HCT116 (cell line): ENCODE results near the gene CHMP2A.

Experiments
- EZH2 ChIP-seq: fragments of 200-600 bp; sonication (generic); IDR thresholded peaks from 2 replicates; pipeline ENCODE4 v1.6.1; 2017; ENCODE audit warnings: antibody characterized with exemption, mixed run types
- EZH2phosphoT487 ChIP-seq: fragments of 200-600 bp; IDR thresholded peaks from 2 replicates; pipeline ENCODE4 v1.6.1; 2018; ENCODE audit warnings: antibody characterized with exemption, borderline replicate concordance
- POLR2A ChIP-seq: IDR thresholded peaks from 2 replicates; pipeline ENCODE4 v1.7.0; 2011; ENCODE audit warnings: borderline replicate concordance; ENCODE audit not compliant: insufficient read depth, insufficient read length; ENCODE audit errors: extremely low read depth
- RAD21 ChIP-seq: IDR thresholded peaks from 2 replicates; pipeline ENCODE4 v1.6.1; 2012; ENCODE audit warnings: low read depth, mild to moderate bottlenecking
- ZNF274 ChIP-seq: fragments of 200-500 bp; sonication (Bioruptor generic); IDR thresholded peaks from 2 replicates; pipeline ENCODE4 v1.6.1; 2014; ENCODE audit warnings: mild to moderate bottlenecking, low read depth, low read length, inconsistent platforms
- TF ChIP-seq, protein P1 (sequence below), 3 experiments: fragments of 200-600 bp in 1 of 3; sonication (generic) in 1 of 3; IDR thresholded peaks in 2 of 3; conservative IDR thresholded peaks in 1 of 3; 2 replicates each; pipeline ENCODE4 v1.5.1; 2012 to 2017; ENCODE audit warnings: low read depth in 2 of 3, low read length in 2 of 3, antibody characterized with exemption in 1 of 3, borderline replicate concordance in 1 of 3, control low read depth in 1 of 3, mild to moderate bottlenecking in 1 of 3, mixed read lengths in 1 of 3, mixed run types in 1 of 3, moderate library complexity in 1 of 3; ENCODE audit not compliant: insufficient read depth in 1 of 3
- TF ChIP-seq, protein P2 (sequence below): IDR thresholded peaks from 2 replicates; pipeline ENCODE4 v1.6.1; 2012; ENCODE audit warnings: low read depth
- TF ChIP-seq, protein P3 (sequence below): IDR thresholded peaks from 2 replicates; pipeline ENCODE4 v1.6.1; 2012
- TF ChIP-seq, protein P4 (sequence below): IDR thresholded peaks from 2 replicates; pipeline ENCODE4 v1.6.1; 2012

GRCh38 chr19:58568453-58569130 lies 13.7 kb upstream of the CHMP2A start:
- TF ChIP-seq, protein P1, sequence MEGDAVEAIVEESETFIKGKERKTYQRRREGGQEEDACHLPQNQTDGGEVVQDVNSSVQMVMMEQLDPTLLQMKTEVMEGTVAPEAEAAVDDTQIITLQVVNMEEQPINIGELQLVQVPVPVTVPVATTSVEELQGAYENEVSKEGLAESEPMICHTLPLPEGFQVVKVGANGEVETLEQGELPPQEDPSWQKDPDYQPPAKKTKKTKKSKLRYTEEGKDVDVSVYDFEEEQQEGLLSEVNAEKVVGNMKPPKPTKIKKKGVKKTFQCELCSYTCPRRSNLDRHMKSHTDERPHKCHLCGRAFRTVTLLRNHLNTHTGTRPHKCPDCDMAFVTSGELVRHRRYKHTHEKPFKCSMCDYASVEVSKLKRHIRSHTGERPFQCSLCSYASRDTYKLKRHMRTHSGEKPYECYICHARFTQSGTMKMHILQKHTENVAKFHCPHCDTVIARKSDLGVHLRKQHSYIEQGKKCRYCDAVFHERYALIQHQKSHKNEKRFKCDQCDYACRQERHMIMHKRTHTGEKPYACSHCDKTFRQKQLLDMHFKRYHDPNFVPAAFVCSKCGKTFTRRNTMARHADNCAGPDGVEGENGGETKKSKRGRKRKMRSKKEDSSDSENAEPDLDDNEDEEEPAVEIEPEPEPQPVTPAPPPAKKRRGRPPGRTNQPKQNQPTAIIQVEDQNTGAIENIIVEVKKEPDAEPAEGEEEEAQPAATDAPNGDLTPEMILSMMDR (IDR thresholded peaks at IDR 0.05 in 2 of 3, conservative IDR thresholded peaks at IDR 0.05 in 1 of 3; ENCODE audit: borderline replicate concordance in 1 of 3, insufficient read depth in 1 of 3, low read depth in 2 of 3, low read length in 2 of 3), result no peak
- TF ChIP-seq POLR2A, result no peak
- no peak for TF ChIP-seq EZH2phosphoT487
- TF ChIP-seq EZH2, result no peak
- TF ChIP-seq, protein P2, sequence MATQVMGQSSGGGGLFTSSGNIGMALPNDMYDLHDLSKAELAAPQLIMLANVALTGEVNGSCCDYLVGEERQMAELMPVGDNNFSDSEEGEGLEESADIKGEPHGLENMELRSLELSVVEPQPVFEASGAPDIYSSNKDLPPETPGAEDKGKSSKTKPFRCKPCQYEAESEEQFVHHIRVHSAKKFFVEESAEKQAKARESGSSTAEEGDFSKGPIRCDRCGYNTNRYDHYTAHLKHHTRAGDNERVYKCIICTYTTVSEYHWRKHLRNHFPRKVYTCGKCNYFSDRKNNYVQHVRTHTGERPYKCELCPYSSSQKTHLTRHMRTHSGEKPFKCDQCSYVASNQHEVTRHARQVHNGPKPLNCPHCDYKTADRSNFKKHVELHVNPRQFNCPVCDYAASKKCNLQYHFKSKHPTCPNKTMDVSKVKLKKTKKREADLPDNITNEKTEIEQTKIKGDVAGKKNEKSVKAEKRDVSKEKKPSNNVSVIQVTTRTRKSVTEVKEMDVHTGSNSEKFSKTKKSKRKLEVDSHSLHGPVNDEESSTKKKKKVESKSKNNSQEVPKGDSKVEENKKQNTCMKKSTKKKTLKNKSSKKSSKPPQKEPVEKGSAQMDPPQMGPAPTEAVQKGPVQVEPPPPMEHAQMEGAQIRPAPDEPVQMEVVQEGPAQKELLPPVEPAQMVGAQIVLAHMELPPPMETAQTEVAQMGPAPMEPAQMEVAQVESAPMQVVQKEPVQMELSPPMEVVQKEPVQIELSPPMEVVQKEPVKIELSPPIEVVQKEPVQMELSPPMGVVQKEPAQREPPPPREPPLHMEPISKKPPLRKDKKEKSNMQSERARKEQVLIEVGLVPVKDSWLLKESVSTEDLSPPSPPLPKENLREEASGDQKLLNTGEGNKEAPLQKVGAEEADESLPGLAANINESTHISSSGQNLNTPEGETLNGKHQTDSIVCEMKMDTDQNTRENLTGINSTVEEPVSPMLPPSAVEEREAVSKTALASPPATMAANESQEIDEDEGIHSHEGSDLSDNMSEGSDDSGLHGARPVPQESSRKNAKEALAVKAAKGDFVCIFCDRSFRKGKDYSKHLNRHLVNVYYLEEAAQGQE, result no peak
- no peak for TF ChIP-seq ZNF274
- TF ChIP-seq, protein P3, sequence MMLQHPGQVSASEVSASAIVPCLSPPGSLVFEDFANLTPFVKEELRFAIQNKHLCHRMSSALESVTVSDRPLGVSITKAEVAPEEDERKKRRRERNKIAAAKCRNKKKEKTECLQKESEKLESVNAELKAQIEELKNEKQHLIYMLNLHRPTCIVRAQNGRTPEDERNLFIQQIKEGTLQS, result no peak
- no peak for TF ChIP-seq RAD21
- TF ChIP-seq, protein P4, sequence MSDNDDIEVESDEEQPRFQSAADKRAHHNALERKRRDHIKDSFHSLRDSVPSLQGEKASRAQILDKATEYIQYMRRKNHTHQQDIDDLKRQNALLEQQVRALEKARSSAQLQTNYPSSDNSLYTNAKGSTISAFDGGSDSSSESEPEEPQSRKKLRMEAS, result no peak
